ENCODE data around the gene MT3.
"Not testable (repeated sequence)": the region's sequence is repeated elsewhere in the genome, so short reads cannot be mapped to it uniquely, and the experiment has no call there.

MT3 gene

DNA sequence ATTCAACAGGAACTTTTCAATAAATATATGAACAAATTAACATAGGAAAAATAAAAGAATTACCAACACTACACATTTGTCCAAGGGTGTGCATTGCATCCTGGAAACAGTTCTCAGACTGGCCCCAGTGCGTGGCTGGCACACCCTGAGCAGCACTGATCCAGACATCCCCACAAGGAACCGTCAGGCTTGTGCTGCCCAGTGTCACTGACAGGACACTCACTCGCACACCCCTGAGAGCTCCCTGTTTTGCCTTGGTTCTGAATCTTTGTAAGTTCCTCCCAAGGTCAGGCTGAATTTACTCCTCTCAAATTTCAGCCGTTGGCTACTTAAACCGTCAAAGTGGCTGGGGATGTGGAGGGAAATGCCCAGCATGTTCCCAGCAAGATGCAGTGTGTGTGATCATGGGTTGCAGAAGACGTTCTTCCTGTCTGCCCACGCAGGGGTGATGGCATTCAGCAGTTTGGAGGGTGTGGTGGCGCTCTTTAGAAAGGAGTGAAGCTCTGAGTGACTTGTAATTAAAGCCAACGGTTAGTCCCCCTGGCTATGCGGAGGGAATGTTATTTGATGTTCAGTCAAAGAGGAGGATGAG, 20.8 kb downstream of the MT3 start:
- DNase-seq = peak; percentile 48

DNA sequence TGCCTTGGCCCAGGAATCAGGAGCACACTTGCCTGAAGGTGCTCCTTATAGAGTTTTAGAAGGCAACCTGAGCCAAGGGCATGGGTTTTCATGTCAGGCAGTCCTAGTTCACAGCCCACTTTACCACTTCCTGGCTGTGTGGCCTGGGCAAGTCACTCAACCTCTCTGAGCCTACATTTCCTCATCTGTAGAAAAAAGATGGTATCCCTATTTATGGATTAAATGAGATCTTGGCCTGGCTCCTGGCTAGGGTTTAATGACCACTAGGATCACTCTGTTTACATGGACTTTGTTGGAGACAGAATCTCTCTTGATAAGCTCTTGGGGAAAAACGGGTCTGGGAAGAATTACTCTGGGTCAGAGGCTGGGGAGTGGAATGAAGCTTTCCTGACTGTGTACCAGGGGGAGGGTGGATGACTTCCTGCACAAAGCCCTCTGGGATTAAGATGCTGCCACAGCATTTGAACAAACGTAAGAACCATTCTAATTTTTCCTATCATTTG, 21.3 kb downstream of the MT3 start:
- DNase-seq = no peak

DNA sequence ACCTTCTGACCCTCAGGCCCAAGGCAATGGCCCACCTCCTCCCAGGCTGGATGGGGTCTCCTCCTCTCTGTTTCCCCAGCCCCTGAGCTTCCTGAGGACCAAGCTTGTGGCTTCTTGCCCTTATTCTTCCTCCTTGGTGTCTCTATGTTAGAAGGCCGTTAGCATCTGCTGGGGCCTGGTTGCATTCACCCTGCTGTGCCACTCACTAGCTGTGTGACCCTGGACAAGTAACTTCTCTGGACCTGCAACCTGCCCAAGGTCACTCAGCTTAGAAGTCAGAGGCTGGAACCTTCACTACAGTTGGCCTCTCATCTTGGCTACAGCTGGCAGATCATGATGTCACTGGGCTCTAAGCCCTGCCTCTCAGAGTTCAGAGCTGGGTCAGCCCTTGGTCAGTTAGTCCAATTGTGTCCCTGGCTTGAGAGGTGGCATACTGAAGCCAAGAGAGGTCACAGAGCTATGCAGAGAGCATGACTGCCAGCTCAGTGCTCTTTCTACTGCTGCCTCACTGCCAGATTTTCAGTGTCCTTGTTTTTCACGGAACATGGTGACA, 22.0 kb downstream of the MT3 start:
- no peak for DNase-seq

DNA sequence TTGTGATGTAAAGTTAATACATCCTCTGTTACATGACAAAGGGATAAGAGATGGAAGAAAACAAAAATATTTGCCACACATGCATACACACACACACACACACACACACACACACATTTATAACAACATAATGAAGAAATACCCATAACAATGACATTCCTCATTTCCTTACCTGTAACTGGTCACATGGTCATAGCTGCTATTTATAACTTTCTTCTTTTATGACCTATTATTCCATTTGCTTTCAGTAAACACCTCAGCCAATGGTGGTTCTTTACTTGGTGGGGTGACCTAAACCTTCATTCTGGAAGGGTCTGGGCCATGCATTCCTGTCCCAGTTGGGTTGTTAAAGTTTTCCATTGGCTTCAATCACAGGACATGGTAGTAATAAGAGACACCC, 24.4 kb downstream of the MT3 start:
- DNase-seq = no peak

DNA sequence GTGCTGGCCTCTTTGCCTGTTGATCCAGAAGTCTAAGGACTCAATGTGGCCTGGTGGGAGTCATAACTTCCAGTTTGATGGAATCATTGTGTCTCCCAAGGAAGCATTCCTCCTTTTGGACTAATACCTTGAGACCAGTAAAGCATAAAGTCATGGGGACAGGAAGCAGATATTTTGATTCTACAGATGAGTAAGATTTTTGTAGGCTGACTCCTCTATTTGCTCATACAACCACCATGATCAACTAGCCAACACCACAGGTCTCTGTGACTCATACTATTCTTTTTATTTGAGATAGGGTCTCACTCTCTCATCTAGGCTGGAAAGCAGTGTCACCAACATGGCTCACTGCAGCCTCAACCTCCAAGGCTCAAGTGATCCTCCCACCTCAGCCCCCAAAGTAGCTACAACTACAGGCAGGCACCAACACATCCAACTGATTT, 25.2 kb downstream of the MT3 start:
- DNase-seq = no peak

DNA sequence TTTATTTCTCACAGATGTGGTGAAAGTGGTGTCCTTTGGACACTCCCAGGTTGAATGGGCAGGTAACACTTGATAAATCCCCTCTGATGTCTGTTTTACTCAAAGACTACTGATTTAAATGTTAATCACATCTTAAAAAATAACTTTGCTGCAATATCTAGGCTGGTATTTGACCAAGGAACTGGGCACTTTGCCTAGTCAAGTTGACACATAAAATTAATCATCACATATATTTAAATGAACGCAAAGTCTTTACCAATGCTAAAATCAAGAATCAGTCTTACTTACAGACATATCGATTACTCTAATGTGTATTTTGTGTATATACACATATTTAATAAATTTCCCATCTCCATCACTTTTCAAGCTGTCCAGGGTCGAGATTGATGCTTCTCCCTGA, 26.0 kb downstream of the MT3 start:
- DNase-seq = no peak

DNA sequence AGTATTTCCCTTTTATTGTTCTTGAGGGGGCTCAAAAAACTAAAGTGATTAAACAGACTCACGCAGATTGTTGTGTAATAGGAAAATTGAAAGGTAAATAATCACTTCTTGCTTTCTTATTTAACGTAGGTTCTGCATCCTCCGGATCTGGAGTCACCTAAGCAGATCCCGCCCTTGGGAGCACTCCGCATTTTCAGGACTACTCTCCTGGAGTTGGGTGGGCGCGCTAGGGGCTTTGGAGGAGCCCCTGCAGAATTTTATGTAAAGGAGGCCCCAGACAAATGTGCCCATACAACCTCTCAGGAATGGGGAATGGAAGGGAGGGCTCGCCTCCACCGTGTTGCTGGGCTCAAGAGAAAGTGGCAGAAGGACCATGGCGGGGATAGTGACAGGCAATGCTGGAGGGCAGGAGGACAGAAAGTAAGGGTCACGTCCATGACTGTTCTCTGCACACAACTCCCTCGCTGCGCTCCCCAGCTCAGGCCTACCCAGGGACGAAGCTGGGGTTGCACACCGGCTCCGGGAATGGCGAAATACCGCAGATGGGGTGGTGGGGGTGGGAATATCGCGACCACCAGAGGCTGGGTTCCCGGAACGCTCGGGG, 27.4 kb downstream of the MT3 start:
- DNase-seq = no peak

DNA sequence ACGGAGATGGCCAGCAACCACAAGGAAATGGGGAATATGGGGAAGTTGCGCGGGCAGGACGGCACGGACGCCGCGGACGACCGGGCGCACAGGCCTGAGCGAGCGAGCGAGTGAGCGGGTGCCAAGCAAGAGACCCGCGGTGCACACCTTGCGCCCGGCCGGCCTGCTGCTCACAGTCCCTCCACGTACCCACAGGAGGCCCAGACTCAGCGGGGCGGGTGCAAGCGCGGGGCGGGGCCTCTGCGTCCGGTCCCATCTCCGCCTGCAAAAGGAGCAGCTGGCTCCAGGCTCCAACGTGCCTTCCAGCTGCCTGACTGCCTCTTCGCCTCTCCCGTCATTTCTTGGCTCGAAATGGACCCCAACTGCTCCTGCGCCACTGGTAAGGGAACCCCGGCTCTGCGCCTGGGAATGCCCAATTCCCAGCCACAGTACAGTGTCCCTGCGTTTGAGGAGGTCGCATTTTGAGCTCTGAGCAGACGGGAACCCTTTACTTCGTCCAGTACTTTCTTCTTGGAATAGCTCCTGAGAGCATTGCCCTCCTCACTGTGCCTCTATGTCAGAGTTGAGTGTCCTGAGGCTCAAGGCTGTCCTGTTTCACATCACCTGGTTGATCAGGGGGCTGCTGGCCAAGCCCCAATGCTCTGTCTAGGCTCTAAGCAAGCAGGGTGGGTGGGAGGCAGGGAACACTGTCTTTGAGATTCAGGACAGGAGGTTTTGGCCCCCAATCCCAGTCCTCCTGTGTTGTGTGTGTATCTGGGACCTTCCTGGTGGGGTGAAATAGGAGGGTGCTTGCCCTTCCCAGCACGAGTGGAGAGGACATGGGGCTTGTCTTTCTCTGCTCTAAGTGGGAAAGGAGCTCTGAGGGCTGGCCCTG, 28.1 kb downstream of the MT3 start:
- peak; percentile 38 for DNase-seq

DNA sequence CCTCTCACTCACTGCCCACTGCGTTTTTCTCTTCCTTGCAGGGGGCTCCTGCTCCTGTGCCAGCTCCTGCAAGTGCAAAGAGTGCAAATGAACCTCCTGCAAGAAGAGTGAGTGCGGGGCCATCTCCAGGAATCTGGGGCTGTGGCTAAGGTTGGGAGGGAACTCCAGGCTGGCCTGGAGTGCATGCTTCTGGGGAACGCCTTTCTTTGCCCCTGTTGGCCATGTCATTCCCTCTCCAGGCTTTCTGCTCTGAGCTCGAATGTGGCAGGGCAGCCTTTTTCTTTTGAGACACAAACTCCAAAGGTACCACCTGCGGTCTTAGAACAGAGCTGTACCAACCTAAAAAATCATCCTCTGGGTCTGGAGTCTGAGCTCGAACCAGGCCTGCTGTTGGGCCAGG, 28.8 kb downstream of the MT3 start:
- no peak for DNase-seq

DNA sequence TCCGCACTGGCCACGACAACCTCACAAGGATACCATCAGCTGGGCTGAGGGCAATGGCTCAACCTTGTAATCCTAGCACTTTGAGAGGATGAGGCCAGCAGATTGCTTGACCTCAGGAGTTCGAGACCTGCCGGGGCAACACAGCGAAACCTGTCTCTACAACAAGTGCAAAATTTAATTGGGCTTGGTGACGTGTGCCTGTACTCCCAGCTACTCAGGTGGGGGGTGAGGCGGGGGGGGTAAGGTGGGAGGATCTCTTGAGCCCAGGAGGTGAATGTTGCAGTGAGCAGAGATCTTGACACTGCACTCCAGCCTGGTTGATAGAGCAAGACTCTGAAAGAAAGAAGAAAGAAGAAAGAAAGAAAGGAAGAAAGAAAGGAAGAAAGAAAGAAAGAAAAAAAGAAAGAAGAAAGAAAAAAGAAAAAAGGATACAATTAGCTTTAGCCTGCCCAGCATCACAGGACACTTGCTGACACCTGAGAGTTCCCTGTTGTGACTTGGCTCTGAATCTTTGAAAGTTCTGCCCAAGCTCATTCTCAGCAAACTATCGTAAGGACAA, 31.1 kb downstream of the MT3 start:
- DNase-seq = no peak

DNA sequence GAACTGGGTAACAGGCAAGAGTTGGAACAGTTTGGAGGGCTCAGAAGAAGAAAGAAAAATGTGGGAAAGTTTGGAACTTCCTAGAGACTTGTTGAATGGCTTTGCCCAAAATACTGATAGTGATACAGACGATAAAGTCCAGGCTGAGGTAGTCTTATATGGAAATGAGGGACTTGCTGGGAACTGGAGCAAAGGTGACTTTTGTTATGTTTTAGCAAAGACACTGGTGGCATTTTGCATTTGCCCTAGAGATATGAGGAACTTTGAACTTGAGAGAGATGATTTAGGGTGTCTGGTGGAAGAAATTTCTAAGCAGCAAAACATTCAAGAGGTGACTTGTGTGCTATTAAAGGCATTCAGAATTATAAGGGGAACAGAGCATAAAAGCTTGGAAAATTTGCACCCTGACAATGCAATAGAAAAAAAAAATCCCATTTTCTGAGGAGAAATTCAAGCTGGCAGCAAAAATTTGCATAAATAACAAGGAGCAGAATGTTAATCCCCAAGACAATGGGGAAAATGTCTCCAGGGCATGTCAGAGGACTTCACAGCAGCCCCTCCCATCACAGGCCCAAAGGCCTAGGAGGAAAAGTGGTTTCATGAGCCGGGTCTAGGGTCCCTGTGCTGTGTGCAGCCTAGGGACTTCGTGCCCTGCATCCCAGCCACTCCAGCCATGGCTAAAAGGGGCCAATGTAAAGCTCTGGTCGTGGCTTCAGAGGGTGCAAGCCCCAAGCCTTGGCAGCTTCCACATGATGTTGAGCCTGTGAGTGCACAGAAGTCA, 32.5 kb downstream of the MT3 start:
- not testable (repeated sequence) for DNase-seq

DNA sequence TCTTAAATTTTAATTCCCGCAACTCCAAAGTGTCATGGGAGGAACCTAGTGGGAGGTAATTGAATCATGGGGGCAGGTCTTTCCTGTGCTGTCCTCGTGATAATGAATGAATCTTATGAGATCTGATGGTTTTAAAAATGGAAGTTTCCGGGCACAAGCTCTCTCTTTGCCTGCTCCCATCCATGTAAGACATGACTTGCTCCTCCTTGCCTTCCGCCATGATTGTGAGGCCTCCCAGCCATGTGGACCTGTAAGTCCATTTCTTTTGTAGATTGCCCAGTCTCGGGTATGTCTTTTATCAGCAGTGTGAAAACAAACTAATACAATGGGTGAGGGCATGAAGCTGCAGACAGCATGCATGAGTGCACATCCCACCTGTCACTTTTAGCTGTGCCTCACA, 33.9 kb downstream of the MT3 start:
- not testable (repeated sequence) for DNase-seq

DNA sequence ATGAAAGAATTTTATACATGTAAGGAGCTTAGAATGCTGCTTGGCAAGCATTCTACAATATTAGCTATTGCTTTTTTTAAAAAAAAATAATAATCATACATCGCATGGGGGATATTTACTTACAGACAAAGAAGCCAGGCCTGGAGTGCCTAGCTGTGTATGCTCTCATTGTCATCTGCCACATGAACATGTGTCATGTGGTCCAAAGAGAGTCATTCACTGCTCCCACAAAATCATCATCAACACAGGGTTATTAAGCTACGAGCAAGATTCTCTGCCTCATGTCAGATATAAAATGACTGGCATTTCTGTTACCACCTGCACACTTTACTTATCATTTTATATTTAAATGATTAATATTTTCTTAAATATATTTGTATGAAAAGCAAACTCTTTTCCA, 34.3 kb downstream of the MT3 start:
- no peak for DNase-seq

DNA sequence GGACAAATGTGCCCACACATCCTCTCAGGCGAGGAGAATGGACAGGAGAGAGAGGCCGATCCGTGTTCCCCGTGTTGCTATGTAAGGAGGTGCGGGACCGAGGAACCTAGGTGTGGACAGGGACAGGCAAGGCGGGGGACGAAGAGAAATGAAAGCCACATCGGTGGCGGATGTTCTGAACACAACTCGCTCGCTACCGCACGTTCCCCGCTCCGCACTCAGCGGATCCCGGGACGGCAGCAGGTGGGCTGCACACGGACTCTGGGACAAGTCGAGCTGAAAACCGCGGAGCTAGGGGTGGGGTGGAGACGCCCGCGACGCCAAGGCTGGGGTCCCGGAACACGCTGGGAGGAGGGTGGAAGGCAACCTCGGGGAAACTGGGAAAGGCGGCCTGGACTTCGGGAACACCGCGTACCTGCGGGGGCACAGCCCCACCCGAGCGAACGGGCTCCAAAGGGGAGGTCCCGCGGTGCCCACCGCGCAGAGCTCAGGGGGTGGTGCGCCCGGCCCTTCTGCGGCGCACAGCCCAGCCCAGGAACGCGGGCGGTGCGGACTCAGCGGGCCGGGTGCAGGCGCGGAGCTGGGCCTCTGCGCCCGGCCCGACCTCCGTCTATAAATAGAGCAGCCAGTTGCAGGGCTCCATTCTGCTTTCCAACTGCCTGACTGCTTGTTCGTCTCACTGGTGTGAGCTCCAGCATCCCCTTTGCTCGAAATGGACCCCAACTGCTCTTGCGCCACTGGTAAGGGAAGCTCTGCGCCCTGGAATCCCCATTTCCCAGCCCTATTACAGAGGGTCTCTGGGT, 36.0 kb downstream of the MT3 start, which contains the start of gene MT1E:
MT1E (plus strand) TSS at position 642 of the 803 bp plus-strand sequence; CDS start at position 713, 71 bp downstream.
- DNase-seq = no peak

DNA sequence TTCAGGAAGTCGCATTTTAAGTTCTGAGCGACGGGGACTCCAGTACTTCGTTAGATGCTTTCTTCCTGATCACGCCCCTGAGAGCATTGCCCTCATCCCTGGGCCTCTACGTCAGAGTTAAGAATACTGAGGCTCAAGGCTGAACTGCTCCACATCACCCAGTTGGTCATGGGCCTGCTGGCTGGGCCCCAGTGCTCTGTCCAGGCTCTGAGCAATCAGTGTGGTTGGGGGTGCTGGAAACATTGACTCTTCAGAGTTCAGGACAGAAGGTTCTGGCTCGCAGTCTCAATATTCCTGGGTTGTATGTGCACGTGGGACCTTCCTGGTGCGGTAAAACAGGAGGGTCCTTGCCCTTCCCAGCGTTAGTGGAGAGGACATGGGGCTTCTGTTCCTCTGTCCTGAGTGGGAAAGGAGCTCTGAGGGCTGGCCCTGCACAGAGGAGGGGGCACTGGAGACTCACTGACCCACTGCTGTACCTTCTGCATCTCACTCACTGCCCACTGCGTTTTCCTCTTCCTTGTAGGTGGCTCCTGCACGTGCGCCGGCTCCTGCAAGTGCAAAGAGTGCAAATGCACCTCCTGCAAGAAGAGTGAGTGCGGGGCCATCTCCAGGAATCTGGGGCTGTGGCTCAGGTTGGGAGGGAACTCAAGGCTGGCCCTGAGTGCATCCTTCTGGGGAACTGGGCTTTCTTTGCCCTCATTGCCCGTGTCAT, 36.8 kb downstream of the MT3 start:
- no peak for DNase-seq

DNA sequence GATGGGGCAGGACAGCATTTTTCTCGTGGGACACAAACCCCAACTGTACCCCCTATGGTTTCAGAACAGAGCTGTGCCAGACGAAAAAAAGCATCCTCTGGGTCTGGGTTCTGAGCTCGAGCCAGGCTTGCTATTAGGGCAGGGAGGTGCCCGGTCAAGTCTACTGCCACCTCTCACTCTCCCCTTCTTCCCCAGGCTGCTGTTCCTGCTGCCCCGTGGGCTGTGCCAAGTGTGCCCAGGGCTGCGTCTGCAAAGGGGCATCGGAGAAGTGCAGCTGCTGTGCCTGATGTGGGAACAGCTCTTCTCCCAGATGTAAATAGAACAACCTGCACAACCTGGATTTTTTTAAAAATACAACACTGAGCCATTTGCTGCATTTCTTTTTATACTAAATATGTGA, 37.4 kb downstream of the MT3 start:
- no peak for DNase-seq

DNA sequence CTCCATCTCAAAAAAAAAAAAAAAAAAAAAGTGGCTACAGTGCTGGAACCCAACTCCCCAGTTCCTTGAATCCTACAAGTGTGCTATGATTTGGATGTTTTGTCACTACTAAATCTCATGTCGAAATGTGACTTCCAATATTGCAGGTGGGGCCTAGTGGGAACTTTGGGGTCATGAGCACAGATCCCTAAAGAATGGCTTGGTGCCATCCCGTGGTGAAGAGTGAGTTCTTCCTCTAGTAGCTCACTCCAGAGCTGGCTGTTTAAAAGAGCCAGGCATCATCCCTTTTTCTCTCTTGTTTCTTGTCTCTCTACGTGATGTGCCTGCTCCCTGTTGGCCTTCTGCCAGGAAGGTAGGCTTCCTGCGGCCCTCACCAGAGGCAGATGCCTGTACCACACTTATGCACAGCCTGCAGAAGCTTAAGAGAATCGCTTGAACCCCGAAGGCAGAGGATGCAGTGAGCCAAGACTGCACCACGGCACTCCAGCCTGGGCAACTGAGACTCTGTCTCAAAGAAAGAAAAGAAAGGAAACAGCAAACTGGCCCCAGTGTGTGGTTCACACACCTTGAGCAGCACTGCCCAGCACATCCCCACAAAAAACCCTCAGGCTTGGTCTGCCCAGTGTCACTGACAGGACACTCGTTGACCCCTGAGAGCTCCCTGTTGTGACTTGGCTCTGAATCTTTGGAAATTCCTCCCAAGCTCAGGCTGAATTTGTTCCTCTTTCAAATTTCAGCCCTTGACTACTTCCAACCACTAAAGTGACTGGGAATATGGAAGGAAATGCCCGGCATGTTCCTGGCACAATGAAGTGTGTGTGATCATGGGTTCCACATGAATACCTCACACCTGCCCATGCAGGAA, 39.4 kb downstream of the MT3 start:
- DNase-seq = no peak

DNA sequence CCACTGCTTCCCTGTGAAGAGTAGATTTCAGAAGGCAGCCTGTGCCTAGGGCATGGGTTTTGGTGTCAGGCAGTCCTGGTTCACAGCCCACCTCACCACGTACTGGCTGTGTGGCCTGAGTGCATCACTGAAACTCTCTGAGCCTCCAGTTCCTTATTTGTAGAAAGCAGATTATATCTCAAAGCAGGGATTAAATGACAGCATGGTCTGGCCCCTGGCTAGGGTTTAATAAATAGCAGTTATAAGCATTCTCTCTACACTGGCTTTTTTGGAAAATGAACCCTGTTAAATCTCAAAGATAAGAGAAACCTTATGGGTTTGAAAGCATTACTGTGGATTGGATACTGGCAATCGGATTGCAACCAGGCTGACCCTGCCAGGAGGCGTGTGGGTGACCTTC, 40.2 kb downstream of the MT3 start:
- no peak for DNase-seq

DNA sequence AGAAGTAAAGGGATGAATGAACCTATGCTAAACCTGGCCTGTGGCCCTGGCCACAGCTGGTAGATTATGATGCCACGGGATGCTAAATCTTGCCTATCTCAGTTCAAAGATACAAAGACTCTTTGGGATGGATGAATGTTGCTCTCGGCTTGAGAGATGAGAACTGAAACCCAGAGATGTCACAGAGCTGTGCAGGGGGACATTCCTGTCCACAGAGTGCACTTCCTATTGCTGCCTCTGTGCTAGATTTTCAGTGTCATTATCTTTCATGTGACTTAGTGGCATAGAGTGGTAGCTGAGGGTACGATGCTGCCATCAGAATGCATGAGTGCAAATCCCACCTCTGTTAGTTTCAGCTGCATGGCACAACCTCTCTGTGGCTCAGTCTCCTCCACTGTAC, 40.8 kb downstream of the MT3 start:
- no peak for DNase-seq

DNA sequence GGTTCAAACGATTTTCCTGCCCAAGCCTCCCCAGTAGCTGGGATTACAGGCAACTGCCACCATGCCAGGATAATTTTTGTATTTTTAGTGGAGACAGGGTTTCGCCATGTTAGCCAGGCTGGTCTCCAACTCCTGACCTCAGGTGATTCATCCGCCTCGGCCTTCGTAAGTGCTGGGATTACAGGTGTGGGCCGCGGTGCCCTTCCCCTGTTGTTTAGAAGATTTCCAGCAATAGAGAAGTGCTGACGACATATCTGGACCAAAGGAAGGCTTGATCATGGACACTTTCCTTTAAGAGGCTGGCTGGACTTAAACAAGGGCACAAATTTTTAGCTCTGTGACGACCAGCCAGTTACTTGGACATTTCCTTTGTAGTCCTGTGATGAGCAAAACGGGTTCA, 41.9 kb downstream of the MT3 start:
- DNase-seq = no peak

All from T-helper 9 cell (primary cell).